Spleen (tissue), 11 donors: ENCODE data around the gene ZMYND8. TPM values are rescaled to one million over a fixed set of nuclear protein-coding genes. Genes with fewer than 3 reads are reported as not detected.

ENCODE experiments used
- DNase-seq: peaks from one replicate; pipeline ENCODE4 v3.0.0-alpha.2; 2020
- H3K27ac ChIP-seq, 8 donors: fragments of 200-600 bp; sonication (generic) in 7 of 8; 1 replicate in 4 of 8; 2 replicates in 4 of 8; pipeline versions ENCODE4 v1.5.0 to v1.8.0; 2016 to 2021; ENCODE audit warnings: inconsistent platforms in 4 of 8, mild to moderate bottlenecking in 4 of 8, moderate library complexity in 1 of 8
- H3K27me3 ChIP-seq, 7 donors: fragments of 200-600 bp; sonication (generic) in 6 of 7; replicated peaks in 1 of 7; 1 replicate in 4 of 7; 2 replicates in 3 of 7; pipeline versions ENCODE4 v1.5.0 to v1.8.0; 2016 to 2021; ENCODE audit warnings: inconsistent platforms in 3 of 7, mild to moderate bottlenecking in 1 of 7
- H3K36me3 ChIP-seq, 6 donors: fragments of 200-600 bp; sonication (generic) in 5 of 6; 1 replicate in 4 of 6; 2 replicates in 2 of 6; pipeline versions ENCODE4 v1.5.0 to v1.8.0; 2016 to 2021; ENCODE audit warnings: inconsistent platforms in 2 of 6
- H3K4me1 ChIP-seq, 6 donors: fragments of 200-600 bp; sonication (generic) in 5 of 6; 1 replicate in 3 of 6; 2 replicates in 3 of 6; pipeline versions ENCODE4 v1.5.0 to v1.8.0; 2016 to 2021; ENCODE audit warnings: inconsistent platforms in 3 of 6
- H3K4me3 ChIP-seq, 8 donors: fragments of 200-600 bp; sonication (generic) in 7 of 8; 1 replicate in 4 of 8; 2 replicates in 4 of 8; pipeline versions ENCODE4 v1.5.0 to v1.8.0; 2016 to 2021; ENCODE audit warnings: inconsistent platforms in 4 of 8, mild to moderate bottlenecking in 4 of 8, moderate library complexity in 2 of 8
- H3K9me3 ChIP-seq, 8 donors: fragments of 200-600 bp; sonication (generic) in 7 of 8; 1 replicate in 4 of 8; 2 replicates in 4 of 8; pipeline versions ENCODE4 v1.5.0 to v1.8.0; 2016 to 2021; ENCODE audit warnings: inconsistent platforms in 4 of 8
- POLR2A ChIP-seq, 3 donors: fragments of 450-650 bp; IDR thresholded peaks; one replicate each; pipeline ENCODE4 v1.5.1; 2017; ENCODE audit warnings: antibody characterized with exemption in 3 of 3, mild to moderate bottlenecking in 1 of 3
- POLR2AphosphoS5 ChIP-seq, 3 donors: sonication (generic); formaldehyde crosslinking; IDR thresholded peaks; one replicate each; pipeline ENCODE4 v1.5.1; 2017; ENCODE audit warnings: antibody characterized with exemption in 3 of 3
- WGBS, 5 donors: extraction: QIAGEN DNeasy Blood & Tissue Kit in 3 of 5; methylation state at CpG; one replicate each; pipeline versions ENCODE4 v1.1.5 to v1.1.7; 2013 to 2018; 5-methylcytosine and 5-hydroxymethylcytosine counted together
- intact Hi-C: fragments of 100-400 bp; cut with DNase I; formaldehyde crosslinking; loops from one replicate; pipeline ENCODE4 v1.15.0; 2023; ENCODE audit warnings: low total_unique reads
- polyA plus RNA-seq, 3 donors: library from polyadenylated mRNA; stranded (reverse); fragments of 200-250 nt; gene quantifications; one replicate each; pipeline ENCODE4 v1.2.1, GENCODE V29; 2013
- total RNA-seq, 7 donors: library from RNA; depleted of rRNA in 3 of 7; stranded (reverse); fragments of >200 nt in 3 of 7; fragmentation: NEBNext Ultra II Directional in 4 of 7; extraction: Animal tissue kit (Norgen Biotek cat#: 25700) in 4 of 7; gene quantifications; one replicate each; pipeline versions ENCODE4 v1.1.0 to v1.2.1, GENCODE V29; 2016 to 2021
- TF ChIP-seq, protein P1 (sequence below), 11 experiments: fragments of 200-600 bp in 7 of 11; fragments of 450-650 bp in 4 of 11; sonication (generic) in 4 of 11; IDR thresholded peaks in 8 of 11; conservative IDR thresholded peaks in 3 of 11; 1 replicate in 7 of 11; 2 replicates in 4 of 11; pipeline versions ENCODE4 v1.4.0 to v1.8.0; 2016 to 2021; ENCODE audit warnings: antibody characterized with exemption in 11 of 11, inconsistent platforms in 4 of 11, mild to moderate bottlenecking in 1 of 11
- donor health status: healthy with polysubstance abuse.
- donor health status: DM: no; HTN: no; CAD: no; lungs with moderate emphysema.
- donor health status: DM: no; HTN: no; CAD: no.
- donor health status: Bipolar disorder and iron deficiency.
- donor health status: healthy.
- donor health status: DM: no; HTN: no; CAD: no.
- donor health status: DM: yes; HTN: yes; CAD: no.

ZMYND8 gene
- total and polyA plus RNA-seq, 10 donors: 12.5 to 64.0 (median 46.8) TPM

DNA sequence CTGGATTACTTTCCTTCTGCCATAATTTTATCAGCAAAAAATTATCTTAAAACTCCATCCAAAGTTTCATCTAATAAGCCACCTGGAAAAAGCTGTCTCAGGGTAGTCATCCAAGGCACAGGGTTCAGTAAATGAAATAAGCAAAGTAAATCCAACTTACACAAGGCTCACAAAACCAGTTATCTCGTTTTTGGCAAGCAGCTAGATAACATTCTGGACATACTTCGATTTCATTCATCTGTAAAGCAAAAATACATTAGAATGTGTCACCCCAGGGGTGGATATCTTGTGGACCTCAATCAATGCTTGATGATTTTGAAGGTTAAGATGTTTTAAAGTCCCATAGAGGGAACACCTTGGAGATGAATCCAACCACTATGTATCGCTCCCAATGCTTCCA, 73.1 kb downstream of the ZMYND8 start:
- peaks cover 2 to 100% (median 86%) of the 10 kb centered on the region in 6 donors for H3K36me3 ChIP-seq
- H3K9me3 ChIP-seq: no peaks in the 10 kb centered on the region
- intact Hi-C loops: no loop called here
- H3K27ac ChIP-seq: no peak overlapping the region
- TF ChIP-seq, protein P1, sequence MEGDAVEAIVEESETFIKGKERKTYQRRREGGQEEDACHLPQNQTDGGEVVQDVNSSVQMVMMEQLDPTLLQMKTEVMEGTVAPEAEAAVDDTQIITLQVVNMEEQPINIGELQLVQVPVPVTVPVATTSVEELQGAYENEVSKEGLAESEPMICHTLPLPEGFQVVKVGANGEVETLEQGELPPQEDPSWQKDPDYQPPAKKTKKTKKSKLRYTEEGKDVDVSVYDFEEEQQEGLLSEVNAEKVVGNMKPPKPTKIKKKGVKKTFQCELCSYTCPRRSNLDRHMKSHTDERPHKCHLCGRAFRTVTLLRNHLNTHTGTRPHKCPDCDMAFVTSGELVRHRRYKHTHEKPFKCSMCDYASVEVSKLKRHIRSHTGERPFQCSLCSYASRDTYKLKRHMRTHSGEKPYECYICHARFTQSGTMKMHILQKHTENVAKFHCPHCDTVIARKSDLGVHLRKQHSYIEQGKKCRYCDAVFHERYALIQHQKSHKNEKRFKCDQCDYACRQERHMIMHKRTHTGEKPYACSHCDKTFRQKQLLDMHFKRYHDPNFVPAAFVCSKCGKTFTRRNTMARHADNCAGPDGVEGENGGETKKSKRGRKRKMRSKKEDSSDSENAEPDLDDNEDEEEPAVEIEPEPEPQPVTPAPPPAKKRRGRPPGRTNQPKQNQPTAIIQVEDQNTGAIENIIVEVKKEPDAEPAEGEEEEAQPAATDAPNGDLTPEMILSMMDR (IDR thresholded peaks at IDR 0.05 in 8 of 11, conservative IDR thresholded peaks at IDR 0.05 in 3 of 11): no peak
- TF ChIP-seq POLR2A (IDR thresholded peaks at IDR 0.05) (no peak), POLR2AphosphoS5 (IDR thresholded peaks at IDR 0.05) (no peak)
- no peak for DNase-seq
- H3K4me3 ChIP-seq: no peak overlapping the region
- peaks cover 0 to 10% (median 2%) of the 10 kb centered on the region in 6 donors for H3K4me1 ChIP-seq
- WGBS, 5 donors: 84 to 95% (median 90%) methylated on average over 3 of the region's 3 CpGs
- H3K27me3 ChIP-seq: no peaks in the 10 kb centered on the region

DNA sequence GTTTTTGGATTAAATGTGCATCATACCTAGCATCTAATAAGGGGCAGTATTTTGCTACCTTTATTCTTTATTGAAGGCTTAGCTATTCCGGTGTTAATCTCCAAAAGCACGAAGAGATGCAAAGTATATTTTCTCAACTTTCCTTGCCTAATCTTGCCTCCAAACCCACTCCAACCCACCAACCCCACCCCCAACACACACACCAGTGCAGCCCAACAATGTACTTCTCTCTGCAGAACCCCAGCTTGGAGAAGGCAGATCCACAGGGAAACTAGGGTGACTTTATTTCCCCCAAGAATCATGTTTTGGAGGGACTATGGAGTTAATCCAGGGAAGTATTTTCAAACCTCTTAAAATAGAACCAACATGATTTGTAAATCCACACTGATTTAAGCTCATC, 73.6 kb downstream of the ZMYND8 start:
- H3K4me3 ChIP-seq: no peak overlapping the region
- no peaks in the 10 kb centered on the region for H3K9me3 ChIP-seq
- intact Hi-C loops: no loop called here
- H3K27ac ChIP-seq: no peak overlapping the region
- no peaks in the 10 kb centered on the region for H3K27me3 ChIP-seq
- 91 to 98% (median 95%) methylated on average over 2 of the region's 2 CpGs for WGBS, 5 donors
- DNase-seq: no peak
- peaks cover 2 to 100% (median 83%) of the 10 kb centered on the region in 6 donors for H3K36me3 ChIP-seq
- H3K4me1 ChIP-seq: peaks cover 0 to 10% (median 2%) of the 10 kb centered on the region in 6 donors
- no peak for TF ChIP-seq POLR2A (IDR thresholded peaks at IDR 0.05)
- TF ChIP-seq, protein P1 (IDR thresholded peaks at IDR 0.05 in 8 of 11, conservative IDR thresholded peaks at IDR 0.05 in 3 of 11): no peak
- no peak for TF ChIP-seq POLR2AphosphoS5 (IDR thresholded peaks at IDR 0.05)

- Histone ChIP-seq H3K36me3 (peaks cover 2 to 100% (median 75%) of the 10 kb centered on the region in 6 donors), H3K9me3 (no peaks in the 10 kb centered on the region), H3K4me3 (no peak overlapping the region), H3K4me1 (peaks cover 0 to 8% (median 6%) of the 10 kb centered on the region in 6 donors), H3K27me3 (no peaks in the 10 kb centered on the region), H3K27ac (peak overlapping the region in 1 of 8 donors; percentile 15)
- 64 to 75% (median 67%) methylated on average over 4 of the region's 4 CpGs for WGBS, 5 donors
- DNase-seq: no peak
- intact Hi-C loops: no loop called here
- TF ChIP-seq POLR2A (IDR thresholded peaks at IDR 0.05) (no peak), POLR2AphosphoS5 (IDR thresholded peaks at IDR 0.05) (no peak)
- TF ChIP-seq, protein P1 (IDR thresholded peaks at IDR 0.05 in 8 of 11, conservative IDR thresholded peaks at IDR 0.05 in 3 of 11): no peak
Measured at GRCh38 chr20:47281376-47281775, 75.1 kb downstream of the ZMYND8 start.

DNA sequence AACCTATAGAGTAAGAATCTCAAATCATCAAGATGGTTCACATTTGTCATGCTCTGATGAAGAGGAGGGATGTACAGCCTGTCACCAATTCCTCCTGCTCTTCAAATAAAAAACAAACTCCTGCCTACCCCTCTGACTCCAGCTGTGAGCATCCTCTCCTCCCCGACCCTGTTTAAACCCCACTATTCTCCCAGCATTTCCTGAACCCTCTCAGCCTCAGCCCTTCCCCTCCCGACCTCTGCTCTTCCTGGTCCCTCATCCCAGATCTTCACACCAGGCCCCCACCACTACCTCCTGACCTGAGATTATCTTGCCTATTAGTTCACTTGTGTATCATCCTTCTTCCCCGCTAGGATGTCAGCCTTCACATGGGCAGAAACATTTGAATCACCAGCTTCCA, 75.8 kb downstream of the ZMYND8 start:
- WGBS, 5 donors: 80 to 93% (median 90%) methylated on average over 3 of the region's 3 CpGs
- H3K36me3 ChIP-seq: peaks cover 6 to 100% (median 76%) of the 10 kb centered on the region in 6 donors

More for the DNA sequence above, 75.8 kb downstream of the ZMYND8 start:
- no peaks in the 10 kb centered on the region for H3K9me3 ChIP-seq
- H3K4me3 ChIP-seq: no peak overlapping the region
- TF ChIP-seq, protein P1 (IDR thresholded peaks at IDR 0.05 in 8 of 11, conservative IDR thresholded peaks at IDR 0.05 in 3 of 11): no peak
- TF ChIP-seq POLR2AphosphoS5 (IDR thresholded peaks at IDR 0.05) (no peak), POLR2A (IDR thresholded peaks at IDR 0.05) (no peak)
- H3K4me1 ChIP-seq: peaks cover 0 to 15% (median 7%) of the 10 kb centered on the region in 6 donors
- H3K27me3 ChIP-seq: no peaks in the 10 kb centered on the region
- intact Hi-C loops: no loop called here
- DNase-seq: no peak
- H3K27ac ChIP-seq: peak overlapping the region in 2 of 8 donors; percentile 5 to 19
